Activated CD8-positive, alpha-beta memory T cell treated with anti-CD3 and anti-CD28 coated beads for 4 hours (primary cell): ENCODE data around the gene GPR31.

ENCODE experiments used
- DNase-seq, 2 donors: peaks; one replicate each; pipeline ENCODE4 v3.0.0-alpha.2; 2020; ENCODE audit warnings: low read depth in 2 of 2

Gene GPR31

GRCh38 chr6:167165858-167166471 is 8.2 kb upstream of the GPR31 start:
- no peak for DNase-seq

- no peak for DNase-seq
Measured at GRCh38 chr6:167164261-167164660, 6.5 kb upstream of the GPR31 start.

- DNase-seq: no peak
Measured at GRCh38 chr6:167163476-167164011, 5.8 kb upstream of the GPR31 start.

- DNase-seq: no peak
Measured at GRCh38 chr6:167162591-167162990, 4.8 kb upstream of the GPR31 start.

GRCh38 chr6:167161851-167162467 is 4.2 kb upstream of the GPR31 start:
- DNase-seq: no peak

- no peak for DNase-seq
Measured at GRCh38 chr6:167157414-167157813, 366 bp downstream of the GPR31 start.

GRCh38 chr6:167154895-167155294 is 2.9 kb downstream of the GPR31 start:
- DNase-seq: no peak

GRCh38 chr6:167154291-167154690 is 3.5 kb downstream of the GPR31 start:
- DNase-seq: no peak

- DNase-seq: no peak
Measured at GRCh38 chr6:167153521-167153959, 4.2 kb downstream of the GPR31 start.

- no peak for DNase-seq
Measured at GRCh38 chr6:167152862-167153261, 4.9 kb downstream of the GPR31 start.

GRCh38 chr6:167151648-167152047 is 6.1 kb downstream of the GPR31 start:
- DNase-seq: no peak

GRCh38 chr6:167150941-167151549 is 6.7 kb downstream of the GPR31 start:
- no peak for DNase-seq

GRCh38 chr6:167148997-167149396 is 8.8 kb downstream of the GPR31 start:
- no peak for DNase-seq

- no peak for DNase-seq
Measured at GRCh38 chr6:167148021-167148420, 9.8 kb downstream of the GPR31 start.

- no peak for DNase-seq
Measured at GRCh38 chr6:167146977-167147376, 10.8 kb downstream of the GPR31 start.

GRCh38 chr6:167146135-167146534 is 11.6 kb downstream of the GPR31 start:
- DNase-seq: no peak

GRCh38 chr6:167145461-167145860 is 12.3 kb downstream of the GPR31 start:
- DNase-seq: no peak

GRCh38 chr6:167143041-167143440 is 14.7 kb downstream of the GPR31 start:
- DNase-seq: no peak

GRCh38 chr6:167142433-167142761 is 15.4 kb downstream of the GPR31 start:
- no peak for DNase-seq

GRCh38 chr6:167141667-167142432 is 15.9 kb downstream of the GPR31 start:
- no peak for DNase-seq

- no peak for DNase-seq
Measured at GRCh38 chr6:167140589-167141474, 16.9 kb downstream of the GPR31 start.
